Testis (tissue), 2 donors: ENCODE data around the gene ZNF804A.

Experiments used
- POLR2A ChIP-seq: fragments of 450-650 bp; IDR thresholded peaks from one replicate; pipeline ENCODE4 v1.6.1; 2017; ENCODE audit warnings: antibody characterized with exemption, mild to moderate bottlenecking, moderate library complexity
- TF ChIP-seq, protein P1 (sequence below), 3 experiments: fragments of 450-650 bp in 2 of 3; fragments of 200-600 bp in 1 of 3; sonication (generic) in 1 of 3; IDR thresholded peaks; one replicate each; pipeline ENCODE4 v1.5.1; 2016 to 2019; ENCODE audit warnings: antibody characterized with exemption in 3 of 3, mild to moderate bottlenecking in 2 of 3, moderate library complexity in 1 of 3

DNA sequence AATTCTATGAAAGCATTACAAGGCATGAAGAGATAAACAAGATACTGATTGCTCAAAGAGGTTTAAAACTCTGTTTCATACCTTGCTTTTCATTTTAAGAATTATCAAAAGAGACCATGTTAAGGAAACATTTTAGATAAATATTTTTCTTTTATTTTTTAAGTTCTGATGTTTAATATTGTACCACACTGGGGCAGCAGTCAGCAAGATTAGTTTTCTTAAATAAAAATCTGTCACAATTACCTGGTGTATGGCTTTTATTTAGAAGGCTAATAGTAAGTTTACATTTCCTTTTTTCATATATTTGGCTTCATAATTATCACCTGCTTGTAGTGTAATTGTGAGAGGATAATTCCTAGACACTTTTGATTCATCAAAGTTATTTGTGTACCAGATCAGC is 46.4 kb downstream of the ZNF804A start:
- no peak for TF ChIP-seq POLR2A
- TF ChIP-seq, protein P1, sequence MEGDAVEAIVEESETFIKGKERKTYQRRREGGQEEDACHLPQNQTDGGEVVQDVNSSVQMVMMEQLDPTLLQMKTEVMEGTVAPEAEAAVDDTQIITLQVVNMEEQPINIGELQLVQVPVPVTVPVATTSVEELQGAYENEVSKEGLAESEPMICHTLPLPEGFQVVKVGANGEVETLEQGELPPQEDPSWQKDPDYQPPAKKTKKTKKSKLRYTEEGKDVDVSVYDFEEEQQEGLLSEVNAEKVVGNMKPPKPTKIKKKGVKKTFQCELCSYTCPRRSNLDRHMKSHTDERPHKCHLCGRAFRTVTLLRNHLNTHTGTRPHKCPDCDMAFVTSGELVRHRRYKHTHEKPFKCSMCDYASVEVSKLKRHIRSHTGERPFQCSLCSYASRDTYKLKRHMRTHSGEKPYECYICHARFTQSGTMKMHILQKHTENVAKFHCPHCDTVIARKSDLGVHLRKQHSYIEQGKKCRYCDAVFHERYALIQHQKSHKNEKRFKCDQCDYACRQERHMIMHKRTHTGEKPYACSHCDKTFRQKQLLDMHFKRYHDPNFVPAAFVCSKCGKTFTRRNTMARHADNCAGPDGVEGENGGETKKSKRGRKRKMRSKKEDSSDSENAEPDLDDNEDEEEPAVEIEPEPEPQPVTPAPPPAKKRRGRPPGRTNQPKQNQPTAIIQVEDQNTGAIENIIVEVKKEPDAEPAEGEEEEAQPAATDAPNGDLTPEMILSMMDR (IDR thresholded peaks at IDR 0.05) = peak in 1 of 3 experiments; percentile 13
